DOHH2 (cell line): Measurements from ENCODE around the gene SHISAL1.

ENCODE experiments used
- CTCF ChIP-seq: fragments of 200-600 bp; sonication (generic); IDR thresholded peaks from one replicate; pipeline ENCODE4 v1.5.1; 2014; ENCODE audit warnings: antibody characterized with exemption, mild to moderate bottlenecking, low read depth, low read length; ENCODE audit not compliant: poor library complexity, severe bottlenecking
- EZH2phosphoT487 ChIP-seq: fragments of 200-600 bp; sonication (generic); IDR thresholded peaks from 2 replicates; pipeline ENCODE4 v1.6.1; 2017; ENCODE audit warnings: borderline replicate concordance, mild to moderate bottlenecking, antibody characterized with exemption, low read length, moderate library complexity, mixed read lengths

- no peak for TF ChIP-seq CTCF
- TF ChIP-seq EZH2phosphoT487, result no peak
Observed at GRCh38 chr22:44311855-44312170, 938 bp downstream of the SHISAL1 start.
